ENCODE results near the gene LTF. TPM values are rescaled to one million over a fixed set of nuclear protein-coding genes. Genes with fewer than 3 reads are reported as not detected.

The LTF gene
- total and polyA plus RNA-seq, 2 experiments from 2014 or later: 0.73 to 1.3 TPM

DNA sequence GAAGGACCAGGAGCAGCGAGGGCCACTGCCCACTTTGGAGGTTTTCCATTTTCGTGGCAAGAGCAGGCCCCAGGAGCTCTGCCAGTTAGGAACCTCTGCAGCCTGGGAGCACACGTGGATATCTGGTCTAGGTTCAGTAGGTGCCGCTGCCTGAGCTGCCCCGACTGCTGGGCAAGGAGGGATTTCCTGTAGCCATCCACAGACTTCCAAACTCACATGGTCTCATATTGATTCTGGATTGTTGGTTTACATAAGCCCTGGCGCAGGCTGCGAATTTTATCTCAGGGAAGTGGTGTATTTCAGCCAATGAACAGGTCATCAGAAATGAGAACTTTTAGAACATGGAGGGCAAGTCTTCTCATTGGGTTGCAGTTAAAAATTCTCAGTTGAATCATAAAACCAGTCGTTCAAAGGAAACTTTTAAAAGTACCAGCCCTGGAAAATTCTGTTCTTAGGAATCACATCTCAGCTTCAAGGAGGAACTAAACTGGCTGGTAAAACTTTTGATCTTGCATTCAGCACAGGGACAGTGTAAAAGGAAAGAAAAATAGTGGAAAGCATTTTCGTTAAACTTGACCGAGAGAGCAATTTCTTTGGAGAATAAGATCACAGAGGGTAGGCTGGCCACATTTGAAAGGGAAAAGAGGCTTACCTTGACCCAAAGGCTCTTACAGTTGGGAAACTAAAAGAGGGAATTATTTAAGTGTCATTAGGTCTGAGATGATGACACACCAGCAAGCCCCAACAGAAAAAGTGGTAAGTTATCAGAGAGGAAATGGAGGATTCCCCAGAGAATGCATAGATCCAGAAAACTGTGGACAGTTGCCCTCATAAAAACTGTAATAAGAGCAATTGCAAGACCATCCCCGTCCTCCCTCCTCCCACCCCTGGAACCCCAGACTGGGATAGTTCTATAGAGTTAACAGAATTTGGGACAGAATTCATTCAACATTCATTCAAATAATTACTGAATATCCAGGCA is 26.7 kb upstream of the LTF start:
- H3K79me2 ChIP-seq (replicated peaks; ENCODE audit: insufficient read depth): no peaks in the 10 kb centered on the region
- Mint-ChIP-seq H3K27me3 (ENCODE audit: insufficient read depth, low read depth, poor library complexity) (no peaks in the 10 kb centered on the region), H3K9me3 (peaks cover 30% of the 10 kb centered on the region), H3K36me3 (ENCODE audit: low read depth) (peaks cover 19% of the 10 kb centered on the region), H3K27ac (no peak overlapping the region), H3K4me1 (peaks cover 19% of the 10 kb centered on the region), H3K4me3 (no peak overlapping the region)
- H3K4me3 ChIP-seq: no peak overlapping the region
- H3F3A ChIP-seq (replicated peaks; ENCODE audit: low read depth): peaks cover 5% of the 10 kb centered on the region; the same call in 1 of the 2 replicates
- H3K4me2 ChIP-seq: no peak overlapping the region
- H2AFZ ChIP-seq: peak overlapping the region; percentile 63; the same call in 1 of the 2 replicates
- no peaks in the 10 kb centered on the region for H3K27me3 ChIP-seq (ENCODE audit: insufficient read depth)
- no peaks in the 10 kb centered on the region for H3K9me2 ChIP-seq (ENCODE audit: insufficient read depth)
- no peaks in the 10 kb centered on the region for H4K20me1 ChIP-seq (replicated peaks; ENCODE audit: insufficient read depth)
- ATAC-seq: no peak
- peaks cover 15% of the 10 kb centered on the region for H3K4me1 ChIP-seq (ENCODE audit: insufficient read depth)
- no peak overlapping the region for H3K27ac ChIP-seq (ENCODE audit: low read depth)
- DNase-seq (ENCODE audit: low spot score): no peak
- H3K36me3 ChIP-seq (ENCODE audit: insufficient read depth): no peaks in the 10 kb centered on the region; the same call in 1 of the 2 replicates
- no peak for TF ChIP-seq EZH2 (IDR thresholded peaks at IDR 0.05; ENCODE audit: low read depth, unreplicated experiment)
- TF ChIP-seq STAT1 (IDR thresholded peaks at IDR 0.05; ENCODE audit: unreplicated experiment): no peak
- TF ChIP-seq JUNB (IDR thresholded peaks at IDR 0.05; ENCODE audit: unreplicated experiment): no peak
- no peak for TF ChIP-seq ZNF462 (CRISPR knock-in tag; IDR thresholded peaks at IDR 0.05)
- no peak for TF ChIP-seq ZNF114 (CRISPR knock-in tag; IDR thresholded peaks at IDR 0.05)
- no peak for TF ChIP-seq ZNF331 (CRISPR knock-in tag; IDR thresholded peaks at IDR 0.05; ENCODE audit: low read depth)
- TF ChIP-seq, protein P1, sequence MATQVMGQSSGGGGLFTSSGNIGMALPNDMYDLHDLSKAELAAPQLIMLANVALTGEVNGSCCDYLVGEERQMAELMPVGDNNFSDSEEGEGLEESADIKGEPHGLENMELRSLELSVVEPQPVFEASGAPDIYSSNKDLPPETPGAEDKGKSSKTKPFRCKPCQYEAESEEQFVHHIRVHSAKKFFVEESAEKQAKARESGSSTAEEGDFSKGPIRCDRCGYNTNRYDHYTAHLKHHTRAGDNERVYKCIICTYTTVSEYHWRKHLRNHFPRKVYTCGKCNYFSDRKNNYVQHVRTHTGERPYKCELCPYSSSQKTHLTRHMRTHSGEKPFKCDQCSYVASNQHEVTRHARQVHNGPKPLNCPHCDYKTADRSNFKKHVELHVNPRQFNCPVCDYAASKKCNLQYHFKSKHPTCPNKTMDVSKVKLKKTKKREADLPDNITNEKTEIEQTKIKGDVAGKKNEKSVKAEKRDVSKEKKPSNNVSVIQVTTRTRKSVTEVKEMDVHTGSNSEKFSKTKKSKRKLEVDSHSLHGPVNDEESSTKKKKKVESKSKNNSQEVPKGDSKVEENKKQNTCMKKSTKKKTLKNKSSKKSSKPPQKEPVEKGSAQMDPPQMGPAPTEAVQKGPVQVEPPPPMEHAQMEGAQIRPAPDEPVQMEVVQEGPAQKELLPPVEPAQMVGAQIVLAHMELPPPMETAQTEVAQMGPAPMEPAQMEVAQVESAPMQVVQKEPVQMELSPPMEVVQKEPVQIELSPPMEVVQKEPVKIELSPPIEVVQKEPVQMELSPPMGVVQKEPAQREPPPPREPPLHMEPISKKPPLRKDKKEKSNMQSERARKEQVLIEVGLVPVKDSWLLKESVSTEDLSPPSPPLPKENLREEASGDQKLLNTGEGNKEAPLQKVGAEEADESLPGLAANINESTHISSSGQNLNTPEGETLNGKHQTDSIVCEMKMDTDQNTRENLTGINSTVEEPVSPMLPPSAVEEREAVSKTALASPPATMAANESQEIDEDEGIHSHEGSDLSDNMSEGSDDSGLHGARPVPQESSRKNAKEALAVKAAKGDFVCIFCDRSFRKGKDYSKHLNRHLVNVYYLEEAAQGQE (IDR thresholded peaks at IDR 0.05; ENCODE audit: unreplicated experiment): no peak
- TF ChIP-seq CREB1 (CRISPR knock-in tag; IDR thresholded peaks at IDR 0.05; ENCODE audit: low read depth): no peak
- TF ChIP-seq, protein P2, sequence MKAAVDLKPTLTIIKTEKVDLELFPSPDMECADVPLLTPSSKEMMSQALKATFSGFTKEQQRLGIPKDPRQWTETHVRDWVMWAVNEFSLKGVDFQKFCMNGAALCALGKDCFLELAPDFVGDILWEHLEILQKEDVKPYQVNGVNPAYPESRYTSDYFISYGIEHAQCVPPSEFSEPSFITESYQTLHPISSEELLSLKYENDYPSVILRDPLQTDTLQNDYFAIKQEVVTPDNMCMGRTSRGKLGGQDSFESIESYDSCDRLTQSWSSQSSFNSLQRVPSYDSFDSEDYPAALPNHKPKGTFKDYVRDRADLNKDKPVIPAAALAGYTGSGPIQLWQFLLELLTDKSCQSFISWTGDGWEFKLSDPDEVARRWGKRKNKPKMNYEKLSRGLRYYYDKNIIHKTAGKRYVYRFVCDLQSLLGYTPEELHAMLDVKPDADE (IDR thresholded peaks at IDR 0.05): no peak
- TF ChIP-seq NANOG (IDR thresholded peaks at IDR 0.05; ENCODE audit: borderline replicate concordance): no peak
- TF ChIP-seq, protein P3, sequence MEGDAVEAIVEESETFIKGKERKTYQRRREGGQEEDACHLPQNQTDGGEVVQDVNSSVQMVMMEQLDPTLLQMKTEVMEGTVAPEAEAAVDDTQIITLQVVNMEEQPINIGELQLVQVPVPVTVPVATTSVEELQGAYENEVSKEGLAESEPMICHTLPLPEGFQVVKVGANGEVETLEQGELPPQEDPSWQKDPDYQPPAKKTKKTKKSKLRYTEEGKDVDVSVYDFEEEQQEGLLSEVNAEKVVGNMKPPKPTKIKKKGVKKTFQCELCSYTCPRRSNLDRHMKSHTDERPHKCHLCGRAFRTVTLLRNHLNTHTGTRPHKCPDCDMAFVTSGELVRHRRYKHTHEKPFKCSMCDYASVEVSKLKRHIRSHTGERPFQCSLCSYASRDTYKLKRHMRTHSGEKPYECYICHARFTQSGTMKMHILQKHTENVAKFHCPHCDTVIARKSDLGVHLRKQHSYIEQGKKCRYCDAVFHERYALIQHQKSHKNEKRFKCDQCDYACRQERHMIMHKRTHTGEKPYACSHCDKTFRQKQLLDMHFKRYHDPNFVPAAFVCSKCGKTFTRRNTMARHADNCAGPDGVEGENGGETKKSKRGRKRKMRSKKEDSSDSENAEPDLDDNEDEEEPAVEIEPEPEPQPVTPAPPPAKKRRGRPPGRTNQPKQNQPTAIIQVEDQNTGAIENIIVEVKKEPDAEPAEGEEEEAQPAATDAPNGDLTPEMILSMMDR (conservative IDR thresholded peaks at IDR 0.05; ENCODE audit: low read depth in 2 of 2): no peak
- TF ChIP-seq POLR2AphosphoS5 (IDR thresholded peaks at IDR 0.05; ENCODE audit: low read depth): no peak
- no peak for TF ChIP-seq EZH2phosphoT487 (IDR thresholded peaks at IDR 0.05; ENCODE audit: unreplicated experiment)
